Measurements from ENCODE around the gene SAMD11.

SAMD11 gene

GRCh38 chr1:941588-942383, 18.1 kb downstream of the SAMD11 start:
- no peak for TF ChIP-seq CREB1 (IDR thresholded peaks at IDR 0.05; ENCODE audit: low read depth)
- TF ChIP-seq EGR1 (IDR thresholded peaks at IDR 0.05): peak; percentile 89
- no peak for TF ChIP-seq RAD21 (IDR thresholded peaks at IDR 0.05; ENCODE audit: low read depth)
- TF ChIP-seq USF1 (IDR thresholded peaks at IDR 0.05): no peak
- TF ChIP-seq FOXM1 (IDR thresholded peaks at IDR 0.05; ENCODE audit: borderline replicate concordance, low read depth): no peak
- TF ChIP-seq NFIC (IDR thresholded peaks at IDR 0.05): peak; percentile 55
- peak; percentile 70; the same call in 1 of the 2 replicates for TF ChIP-seq ZBTB7A (IDR thresholded peaks at IDR 0.05; ENCODE audit: low read depth)
- peak; percentile 85 for TF ChIP-seq TCF12 (IDR thresholded peaks at IDR 0.05; ENCODE audit: low read depth)
- TF ChIP-seq, protein P1, sequence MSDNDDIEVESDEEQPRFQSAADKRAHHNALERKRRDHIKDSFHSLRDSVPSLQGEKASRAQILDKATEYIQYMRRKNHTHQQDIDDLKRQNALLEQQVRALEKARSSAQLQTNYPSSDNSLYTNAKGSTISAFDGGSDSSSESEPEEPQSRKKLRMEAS (IDR thresholded peaks at IDR 0.05): 0 out of 2 replicates have a peak, but pooled peaks have one; percentile 31
- TF ChIP-seq EP300 (IDR thresholded peaks at IDR 0.05; ENCODE audit: borderline replicate concordance): 0 out of 2 replicates have a peak, but pooled peaks have one; percentile 18
- no peak for TF ChIP-seq YY1 (IDR thresholded peaks at IDR 0.05; ENCODE audit: low read depth)
- TF ChIP-seq TAF1 (IDR thresholded peaks at IDR 0.05; ENCODE audit: low read depth): no peak
- TF ChIP-seq, protein P2, sequence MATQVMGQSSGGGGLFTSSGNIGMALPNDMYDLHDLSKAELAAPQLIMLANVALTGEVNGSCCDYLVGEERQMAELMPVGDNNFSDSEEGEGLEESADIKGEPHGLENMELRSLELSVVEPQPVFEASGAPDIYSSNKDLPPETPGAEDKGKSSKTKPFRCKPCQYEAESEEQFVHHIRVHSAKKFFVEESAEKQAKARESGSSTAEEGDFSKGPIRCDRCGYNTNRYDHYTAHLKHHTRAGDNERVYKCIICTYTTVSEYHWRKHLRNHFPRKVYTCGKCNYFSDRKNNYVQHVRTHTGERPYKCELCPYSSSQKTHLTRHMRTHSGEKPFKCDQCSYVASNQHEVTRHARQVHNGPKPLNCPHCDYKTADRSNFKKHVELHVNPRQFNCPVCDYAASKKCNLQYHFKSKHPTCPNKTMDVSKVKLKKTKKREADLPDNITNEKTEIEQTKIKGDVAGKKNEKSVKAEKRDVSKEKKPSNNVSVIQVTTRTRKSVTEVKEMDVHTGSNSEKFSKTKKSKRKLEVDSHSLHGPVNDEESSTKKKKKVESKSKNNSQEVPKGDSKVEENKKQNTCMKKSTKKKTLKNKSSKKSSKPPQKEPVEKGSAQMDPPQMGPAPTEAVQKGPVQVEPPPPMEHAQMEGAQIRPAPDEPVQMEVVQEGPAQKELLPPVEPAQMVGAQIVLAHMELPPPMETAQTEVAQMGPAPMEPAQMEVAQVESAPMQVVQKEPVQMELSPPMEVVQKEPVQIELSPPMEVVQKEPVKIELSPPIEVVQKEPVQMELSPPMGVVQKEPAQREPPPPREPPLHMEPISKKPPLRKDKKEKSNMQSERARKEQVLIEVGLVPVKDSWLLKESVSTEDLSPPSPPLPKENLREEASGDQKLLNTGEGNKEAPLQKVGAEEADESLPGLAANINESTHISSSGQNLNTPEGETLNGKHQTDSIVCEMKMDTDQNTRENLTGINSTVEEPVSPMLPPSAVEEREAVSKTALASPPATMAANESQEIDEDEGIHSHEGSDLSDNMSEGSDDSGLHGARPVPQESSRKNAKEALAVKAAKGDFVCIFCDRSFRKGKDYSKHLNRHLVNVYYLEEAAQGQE (IDR thresholded peaks at IDR 0.05; ENCODE audit: low read depth): no peak
- TF ChIP-seq TEAD4 (IDR thresholded peaks at IDR 0.05): peak; percentile 32; the same call in 1 of the 2 replicates
- no peak for TF ChIP-seq CEBPB (IDR thresholded peaks at IDR 0.05)

DNA sequence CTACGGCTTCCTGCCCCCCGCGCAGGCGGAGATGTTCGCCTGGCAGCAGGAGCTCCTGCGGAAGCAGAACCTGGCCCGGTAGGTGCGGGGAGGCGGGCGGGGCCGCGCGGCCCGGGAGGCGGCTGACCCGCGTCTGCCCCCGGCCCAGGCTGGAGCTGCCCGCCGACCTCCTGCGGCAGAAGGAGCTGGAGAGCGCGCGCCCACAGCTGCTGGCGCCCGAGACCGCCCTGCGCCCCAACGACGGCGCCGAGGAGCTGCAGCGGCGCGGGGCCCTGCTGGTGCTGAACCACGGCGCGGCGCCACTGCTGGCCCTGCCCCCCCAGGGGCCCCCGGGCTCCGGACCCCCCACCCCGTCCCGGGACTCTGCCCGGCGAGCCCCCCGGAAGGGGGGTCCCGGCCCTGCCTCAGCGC, 18.7 kb downstream of the SAMD11 start:
- TF ChIP-seq ZBTB7A (IDR thresholded peaks at IDR 0.05; ENCODE audit: low read depth): 0 out of 2 replicates have a peak, but pooled peaks have one; percentile 42
- TF ChIP-seq, protein P2 (IDR thresholded peaks at IDR 0.05; ENCODE audit: low read depth): no peak

- no peak for TF ChIP-seq EGR1 (IDR thresholded peaks at IDR 0.05)
- TF ChIP-seq, protein P2 (IDR thresholded peaks at IDR 0.05; ENCODE audit: low read depth): no peak
- no peak for TF ChIP-seq EP300 (IDR thresholded peaks at IDR 0.05; ENCODE audit: borderline replicate concordance)
- TF ChIP-seq YY1 (IDR thresholded peaks at IDR 0.05; ENCODE audit: low read depth): no peak
- TF ChIP-seq CEBPB (IDR thresholded peaks at IDR 0.05): no peak
- no peak for TF ChIP-seq USF1 (IDR thresholded peaks at IDR 0.05)
- TF ChIP-seq TEAD4 (IDR thresholded peaks at IDR 0.05): no peak
- TF ChIP-seq TCF12 (IDR thresholded peaks at IDR 0.05; ENCODE audit: low read depth): no peak
- no peak for TF ChIP-seq FOXM1 (IDR thresholded peaks at IDR 0.05; ENCODE audit: borderline replicate concordance, low read depth)
- TF ChIP-seq ZBTB7A (IDR thresholded peaks at IDR 0.05; ENCODE audit: low read depth): no peak
- TF ChIP-seq RAD21 (IDR thresholded peaks at IDR 0.05; ENCODE audit: low read depth): no peak
- TF ChIP-seq CREB1 (IDR thresholded peaks at IDR 0.05; ENCODE audit: low read depth): no peak
- no peak for TF ChIP-seq NFIC (IDR thresholded peaks at IDR 0.05)
- no peak for TF ChIP-seq TAF1 (IDR thresholded peaks at IDR 0.05; ENCODE audit: low read depth)
- TF ChIP-seq, protein P1 (IDR thresholded peaks at IDR 0.05): no peak
These were observed 19.3 kb downstream of the SAMD11 start for GRCh38 chr1:942864-943533.
